GM12878 (cell line): ENCODE results near the gene XPO6. TPM values are rescaled to one million over a fixed set of nuclear protein-coding genes. Genes with fewer than 3 reads are reported as not detected.

Experiments
- ATAC-seq: fragments of 200-7000 bp; cut with Tn5 transposase; 3 replicates; pipeline ENCODE4 v1.9.1; 2020; ENCODE audit warnings: mild to moderate bottlenecking, moderate library complexity
- BruUV-seq: library from RNA; stranded (reverse); fragments of 400-500 nt; replicated peaks from 2 replicates; lab custom pipeline; 2021; lab: Mats Ljungman, UMichigan
- CTCF ChIA-PET: fragments of 300-600 bp; sonication (Branson Sonifier 250); formaldehyde crosslinking; extraction: SDS; loops from one replicate; lab custom pipeline; 2021; ENCODE audit warnings: inconsistent platforms; lab: Yijun Ruan, JAX
- POLR2A ChIA-PET: fragments of 350-600 bp; formaldehyde crosslinking; extraction: SDS; loops from one replicate; lab custom pipeline; 2021; ENCODE audit warnings: inconsistent platforms; lab: Charles Lee
- RAD21 ChIA-PET: fragments of 300-600 bp; sonication (Branson Sonifier 250); formaldehyde crosslinking; loops from one replicate; lab custom pipeline; 2023; ENCODE audit warnings: antibody characterized with exemption; ENCODE audit not compliant: unreplicated experiment; lab: Charles Lee
- SMC1A ChIA-PET: fragments of 300-600 bp; sonication (Branson Sonifier 250); formaldehyde crosslinking; loops from one replicate; lab custom pipeline; 2023; ENCODE audit not compliant: unreplicated experiment, uncharacterized antibody; lab: Charles Lee
- DNase-seq: peaks from one replicate; pipeline ENCODE4 v3.0.0-alpha.2; 2011; ENCODE audit warnings: low read depth, low spot score
- FAIRE-seq: peaks from 3 replicates; lab custom pipeline; 2011; peaks lifted over from hg19 to GRCh38; lab: Jason Lieb, UNC
- H2AFZ ChIP-seq: 2 replicates; pipeline ENCODE4 v1.6.0; 2011; ENCODE audit warnings: low read depth, low read length, control low read depth; ENCODE audit not compliant: control insufficient read depth
- H3K27ac ChIP-seq: 2 replicates; pipeline ENCODE4 v1.5.1; 2011; ENCODE audit warnings: control low read depth; ENCODE audit not compliant: control insufficient read depth, insufficient read depth
- H3K27me3 ChIP-seq, 2 experiments: replicated peaks in 1 of 2; 2 replicates each; pipeline versions ENCODE4 v1.6.0 to v1.6.1; 2011; ENCODE audit warnings: low read length in 1 of 2; ENCODE audit not compliant: control insufficient read depth in 2 of 2, insufficient read depth in 2 of 2
- H3K36me3 ChIP-seq, 2 experiments: 2 replicates each; pipeline ENCODE4 v1.5.1; 2011; ENCODE audit warnings: low read length in 1 of 2; ENCODE audit not compliant: control insufficient read depth in 2 of 2, insufficient read depth in 2 of 2
- H3K4me1 ChIP-seq: 2 replicates; pipeline ENCODE4 v1.6.1; 2011; ENCODE audit warnings: mild to moderate bottlenecking, low read length, moderate library complexity, mixed read lengths; ENCODE audit not compliant: control insufficient read depth, insufficient read depth
- H3K4me2 ChIP-seq: 2 replicates; pipeline ENCODE4 v1.6.0; 2011; ENCODE audit warnings: control low read depth; ENCODE audit not compliant: control insufficient read depth, insufficient read depth
- H3K4me3 ChIP-seq: fragments of 200-600 bp; sonication (generic); 2 replicates; pipeline ENCODE4 v1.5.1; 2016
- H3K79me2 ChIP-seq: 2 replicates; pipeline ENCODE4 v1.6.0; 2011; ENCODE audit warnings: low read length; ENCODE audit not compliant: control insufficient read depth, insufficient read depth
- H3K9ac ChIP-seq: 2 replicates; pipeline ENCODE4 v1.8.0; 2011; ENCODE audit warnings: low read length, control low read depth, mixed read lengths; ENCODE audit not compliant: control insufficient read depth, insufficient read depth
- H3K9me3 ChIP-seq: replicated peaks from 3 replicates; pipeline ENCODE4 v1.5.1; 2011; ENCODE audit warnings: mild to moderate bottlenecking, low read length; ENCODE audit not compliant: control insufficient read depth, insufficient read depth
- H4K20me1 ChIP-seq: 2 replicates; pipeline ENCODE4 v1.6.0; 2011; ENCODE audit not compliant: control insufficient read depth, insufficient read depth
- CTCF ChIP-seq, 3 experiments: IDR thresholded peaks in 2 of 3; conservative IDR thresholded peaks in 1 of 3; 2 replicates each; pipeline ENCODE4 v1.5.1; 2011; ENCODE audit warnings: low read depth in 3 of 3, low read length in 3 of 3, mild to moderate bottlenecking in 3 of 3, control low read depth in 2 of 3, moderate library complexity in 2 of 3, inconsistent platforms in 1 of 3, mixed read lengths in 1 of 3; ENCODE audit not compliant: control insufficient read depth in 2 of 3, insufficient read depth in 1 of 3; ENCODE audit errors: extremely low read depth in 1 of 3
- HDGF ChIP-seq: fragments of 450-650 bp; IDR thresholded peaks from 2 replicates; pipeline ENCODE4 v1.6.1; 2016; ENCODE audit warnings: antibody characterized with exemption
- IKZF1 ChIP-seq: fragments of 450-650 bp; conservative IDR thresholded peaks from 2 replicates; pipeline ENCODE4 v1.6.1; 2017; ENCODE audit warnings: antibody characterized with exemption, mild to moderate bottlenecking
- IRF4 ChIP-seq: IDR thresholded peaks from 2 replicates; pipeline ENCODE4 v1.6.1; 2011; ENCODE audit warnings: low read depth, low read length
- MEF2B ChIP-seq: fragments of 450-650 bp; IDR thresholded peaks from 2 replicates; pipeline ENCODE4 v1.6.1; 2018; ENCODE audit warnings: mild to moderate bottlenecking, moderate library complexity; ENCODE audit not compliant: partially characterized antibody, poor library complexity, severe bottlenecking
- MTA2 ChIP-seq: fragments of 450-650 bp; IDR thresholded peaks from 2 replicates; pipeline ENCODE4 v1.6.1; 2016; ENCODE audit warnings: low read depth, mild to moderate bottlenecking, moderate library complexity
- NR2F1 ChIP-seq: fragments of 450-650 bp; conservative IDR thresholded peaks from 2 replicates; pipeline ENCODE4 v1.6.1; 2017; ENCODE audit warnings: mild to moderate bottlenecking
- PAX8 ChIP-seq: fragments of 450-650 bp; IDR thresholded peaks from 2 replicates; pipeline ENCODE4 v1.6.1; 2017; ENCODE audit warnings: mild to moderate bottlenecking, moderate library complexity
- POLR2A ChIP-seq: IDR thresholded peaks from 2 replicates; pipeline ENCODE4 v1.6.1; 2011; ENCODE audit warnings: low read depth, mild to moderate bottlenecking, low read length
- SIX5 ChIP-seq: IDR thresholded peaks from 2 replicates; pipeline ENCODE4 v1.6.1; 2011; ENCODE audit warnings: mild to moderate bottlenecking, low read depth, low read length, moderate library complexity; ENCODE audit not compliant: severe bottlenecking
- SP1 ChIP-seq: IDR thresholded peaks from one replicate; pipeline ENCODE4 v1.6.1; 2011; ENCODE audit warnings: low read depth, low read length
- SRF ChIP-seq, 2 experiments: IDR thresholded peaks; 2 replicates each; pipeline ENCODE4 v1.6.1; 2011; ENCODE audit warnings: low read depth in 2 of 2, low read length in 2 of 2, mild to moderate bottlenecking in 1 of 2, moderate library complexity in 1 of 2
- TCF12 ChIP-seq: IDR thresholded peaks from 2 replicates; pipeline ENCODE4 v1.6.1; 2011; ENCODE audit warnings: low read depth, mild to moderate bottlenecking, low read length
- USF2 ChIP-seq: IDR thresholded peaks from 2 replicates; pipeline ENCODE4 v1.6.1; 2011; ENCODE audit warnings: low read depth, low read length, improper control_type of control experiment, borderline replicate concordance
- ZBED1 ChIP-seq: IDR thresholded peaks from 2 replicates; pipeline ENCODE4 v1.6.1; 2016; ENCODE audit warnings: borderline replicate concordance
- ZNF24 ChIP-seq: fragments of 450-650 bp; IDR thresholded peaks from 2 replicates; pipeline ENCODE4 v1.6.1; 2017; ENCODE audit warnings: antibody characterized with exemption, mild to moderate bottlenecking
- ZZZ3 ChIP-seq: IDR thresholded peaks from 2 replicates; pipeline ENCODE4 v1.6.1; 2011; ENCODE audit warnings: low read depth; ENCODE audit not compliant: control insufficient read depth, insufficient read length
- WGBS: methylation state at CpG from one replicate; pipeline ENCODE4 v1.1.6; 2016; ENCODE audit warnings: low lambda C conversion rate; ENCODE audit not compliant: insufficient replicate concordance, insufficient coverage; ENCODE audit errors: missing lambda C conversion rate; 5-methylcytosine and 5-hydroxymethylcytosine counted together
- in situ Hi-C: fragments of 300-500 bp; cut with MboI; formaldehyde crosslinking; loops from 9 replicates; pipeline ENCODE4 v1.14.3; 2018; ENCODE audit warnings: mixed read lengths
- intact Hi-C: fragments of 100-400 bp; cut with micrococcal nuclease; formaldehyde crosslinking; loops from one replicate; pipeline ENCODE4 v1.14.2; 2022; ENCODE audit not compliant: unreplicated experiment
- polyA plus RNA-seq, 11 experiments: library from polyadenylated mRNA; depleted of rRNA in 4 of 11; unstranded in 6 of 11; stranded (reverse) in 5 of 11; fragments of >200 nt; fragmentation: Nextera tagmentation in 4 of 11; fragmentation: Illumina TruSeq in 1 of 11; extraction: Ambion mirVana in 4 of 11; extraction: Trizol in 1 of 11; gene quantifications; 1 replicate in 1 of 11; 2 replicates in 10 of 11; pipeline versions ENCODE4 v1.2.1 to v1.2.3, GENCODE V29; 2011 to 2016; ENCODE audit warnings: inconsistent platforms in 2 of 11, missing spikeins in 2 of 11, low read depth in 1 of 11
- total RNA-seq, 4 experiments: library from RNA; depleted of rRNA in 3 of 4; stranded (reverse); fragments of >200 nt in 3 of 4; fragmentation: Illumina TruSeq in 1 of 4; extraction: Trizol in 1 of 4; gene quantifications; 2 replicates each; pipeline versions ENCODE4 v1.2.1 to v1.2.3, GENCODE V29; 2013 to 2021
- TF ChIP-seq, protein P1 (sequence below): fragments of 450-650 bp; IDR thresholded peaks from 2 replicates; pipeline ENCODE4 v1.6.1; 2014; ENCODE audit warnings: mild to moderate bottlenecking

The XPO6 gene
- total and polyA plus RNA-seq, 10 of the 15 experiments (the other 5 are each of a cell fraction or from before 2014, with no cell fraction given) = 9.9 to 246 (median 110) TPM

DNA sequence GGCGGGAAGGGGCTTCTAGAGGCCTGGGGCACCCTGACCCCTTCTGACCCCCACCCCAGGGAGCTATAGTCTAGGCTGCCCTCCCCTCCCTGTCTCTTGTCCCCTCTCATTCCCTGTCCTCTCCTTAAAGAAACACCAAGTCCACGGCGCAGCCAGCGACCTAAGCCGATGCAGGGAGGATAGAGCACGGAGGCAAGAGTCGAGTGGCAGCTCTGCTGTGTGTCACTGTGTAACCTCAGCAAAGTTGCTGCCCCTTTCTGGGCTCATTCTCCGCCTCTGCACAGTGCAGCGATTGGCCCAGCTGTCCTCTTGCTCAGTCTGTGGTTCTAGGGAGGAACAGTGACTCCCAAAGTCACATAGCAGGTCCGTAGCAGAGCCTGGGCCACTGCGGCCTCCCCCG lies 44.1 kb upstream of the XPO6 start:
- TF ChIP-seq SIX5 = no peak
- TF ChIP-seq MEF2B = no peak
- TF ChIP-seq POLR2A = no peak
- TF ChIP-seq IKZF1 = no peak
- TF ChIP-seq NR2F1 = no peak
- ChIA-PET POLR2A (no interaction called here), RAD21 (no interaction called here), CTCF (no interaction called here), SMC1A (no interaction called here)
- Histone ChIP-seq H3K27me3 (no peaks in the 10 kb centered on the region; a peak in 2 of 4 replicates), H3K79me2 (no peaks in the 10 kb centered on the region), H3K4me2 (no peak overlapping the region), H3K4me1 (no peaks in the 10 kb centered on the region), H3K9me3 (no peaks in the 10 kb centered on the region), H3K9ac (no peak overlapping the region), H3K27ac (no peak overlapping the region), H2AFZ (no peak overlapping the region), H4K20me1 (no peaks in the 10 kb centered on the region), H3K4me3 (no peak overlapping the region), H3K36me3 (no peaks in the 10 kb centered on the region)
- in situ Hi-C loops (no loop called here), intact Hi-C loops (no loop called here)
- FAIRE-seq (no peak), DNase-seq (no peak), ATAC-seq (no peak)
- WGBS = 70% methylated on average over 12 of the region's 12 CpGs
- no TSS peak for BruUV-seq

DNA sequence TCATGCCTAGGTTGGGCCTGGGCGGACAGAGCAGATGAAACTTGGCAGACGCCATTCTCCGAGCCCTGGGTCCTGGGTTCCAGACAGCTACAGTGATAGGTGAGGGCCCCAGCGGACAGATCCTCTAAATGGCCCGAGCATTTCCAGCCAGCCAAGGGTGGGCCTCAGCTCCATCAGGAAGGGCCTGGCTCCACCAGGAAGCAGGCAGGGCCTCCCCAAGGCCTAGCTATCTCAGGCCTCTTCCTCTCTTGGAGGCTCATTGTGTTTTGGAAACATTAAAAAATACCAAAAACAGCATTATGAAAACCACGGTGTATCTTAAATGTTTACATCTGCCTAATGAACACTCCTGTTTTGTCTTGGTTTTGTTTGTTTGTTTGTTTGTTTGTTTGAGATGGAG lies 42.4 kb upstream of the XPO6 start:
- FAIRE-seq (no peak), ATAC-seq (no peak), DNase-seq (no peak)
- BruUV-seq = no TSS peak
- Histone ChIP-seq H3K4me2 (no peak overlapping the region), H3K4me3 (no peak overlapping the region), H3K27me3 (no peaks in the 10 kb centered on the region), H3K36me3 (no peaks in the 10 kb centered on the region), H3K27ac (no peak overlapping the region), H3K79me2 (no peaks in the 10 kb centered on the region), H3K9me3 (no peaks in the 10 kb centered on the region), H4K20me1 (no peaks in the 10 kb centered on the region), H2AFZ (no peak overlapping the region), H3K9ac (no peak overlapping the region), H3K4me1 (no peaks in the 10 kb centered on the region)
- in situ Hi-C loops = no loop called here
- CTCF ChIA-PET = no interaction called here
- intact Hi-C loops = no loop called here
- POLR2A ChIA-PET = no interaction called here
- WGBS = 71% methylated on average over 6 of the region's 6 CpGs
- RAD21 ChIA-PET = interaction anchor here (0.6 kb wide), 1 partner anchor 162 kb away, joined by 3 read pairs; no protein-coding TSS in a partner anchor
- SMC1A ChIA-PET = no interaction called here
- TF ChIP-seq ZNF24 = no peak
- no peak for TF ChIP-seq SRF (IDR thresholded peaks at IDR 0.05; ENCODE audit: low read depth in 2 of 2, low read length in 2 of 2)
- no peak for TF ChIP-seq MTA2
- no peak for TF ChIP-seq SP1
- TF ChIP-seq USF2 = no peak
- TF ChIP-seq CTCF (IDR thresholded peaks at IDR 0.05 in 2 of 3, conservative IDR thresholded peaks at IDR 0.05 in 1 of 3; ENCODE audit: control insufficient read depth in 2 of 3, extremely low read depth in 1 of 3, insufficient read depth in 1 of 3, low read depth in 3 of 3, low read length in 3 of 3) = no peak
- no peak for TF ChIP-seq ZZZ3
- TF ChIP-seq, protein P1, sequence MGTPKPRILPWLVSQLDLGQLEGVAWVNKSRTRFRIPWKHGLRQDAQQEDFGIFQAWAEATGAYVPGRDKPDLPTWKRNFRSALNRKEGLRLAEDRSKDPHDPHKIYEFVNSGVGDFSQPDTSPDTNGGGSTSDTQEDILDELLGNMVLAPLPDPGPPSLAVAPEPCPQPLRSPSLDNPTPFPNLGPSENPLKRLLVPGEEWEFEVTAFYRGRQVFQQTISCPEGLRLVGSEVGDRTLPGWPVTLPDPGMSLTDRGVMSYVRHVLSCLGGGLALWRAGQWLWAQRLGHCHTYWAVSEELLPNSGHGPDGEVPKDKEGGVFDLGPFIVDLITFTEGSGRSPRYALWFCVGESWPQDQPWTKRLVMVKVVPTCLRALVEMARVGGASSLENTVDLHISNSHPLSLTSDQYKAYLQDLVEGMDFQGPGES = no peak
- no peak for TF ChIP-seq ZBED1
- TF ChIP-seq PAX8 = no peak
- no peak for TF ChIP-seq HDGF
- no peak for TF ChIP-seq TCF12
- TF ChIP-seq IRF4 = no peak
